Fibroblast of villous mesenchyme (primary cell): ENCODE measurements around the gene PPP1R1C. TPM values are rescaled to one million over a fixed set of nuclear protein-coding genes. Genes with fewer than 3 reads are reported as not detected.

ENCODE experiments used
- DNase-seq: peaks from one replicate; pipeline ENCODE4 v3.0.0-alpha.2; 2010; ENCODE audit warnings: low read depth
- H3K4me3 ChIP-seq: 2 replicates; pipeline ENCODE4 v1.5.1; 2011; ENCODE audit warnings: low read depth, mild to moderate bottlenecking, low read length
- total RNA-seq: library from RNA; depleted of rRNA; stranded (reverse); fragments of >200 nt; gene quantifications from 2 replicates; pipeline ENCODE4 v1.2.3, GENCODE V29; 2012
- TF ChIP-seq, protein P1 (sequence below): IDR thresholded peaks from 2 replicates; pipeline ENCODE4 v1.5.1; 2012; ENCODE audit warnings: low read depth, mild to moderate bottlenecking, low read length; ENCODE audit not compliant: insufficient read depth

Gene PPP1R1C
- total RNA-seq, 1 donor = 2.2 TPM

DNA sequence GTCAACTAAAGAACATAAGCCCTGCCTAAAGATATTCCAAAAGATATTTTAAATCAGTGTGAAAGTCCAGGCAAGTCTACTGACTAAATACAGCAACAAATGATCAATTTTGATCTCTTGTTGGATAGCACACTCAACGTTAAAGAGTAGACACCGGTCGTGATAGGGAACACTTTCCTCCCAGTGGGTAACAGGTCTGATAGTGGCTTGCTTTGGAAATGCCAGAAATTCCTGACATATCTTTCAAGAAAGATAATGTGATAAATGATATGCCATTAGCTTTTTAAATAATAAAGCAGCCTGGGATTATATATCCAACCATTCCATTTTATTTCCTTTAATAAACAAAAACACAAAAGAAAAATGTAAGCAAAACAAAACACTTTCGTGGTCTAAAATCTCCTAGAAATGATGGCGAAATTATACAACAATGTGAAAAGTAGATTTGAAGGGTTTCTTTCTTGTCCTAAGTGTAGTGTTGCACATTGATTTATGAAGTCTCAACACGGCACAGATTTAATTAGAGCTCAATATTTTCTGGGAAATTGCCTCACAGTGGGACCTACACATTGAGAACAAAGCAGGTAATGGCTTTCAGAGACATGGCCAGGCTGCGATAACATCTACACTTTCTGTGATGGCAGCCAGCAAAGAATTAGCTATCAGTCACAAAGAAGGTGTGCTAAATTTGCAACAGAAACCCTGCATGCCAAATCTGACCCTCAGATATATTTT, 158.6 kb downstream of the PPP1R1C start:
- H3K4me3 ChIP-seq = no peak overlapping the region
- DNase-seq = no peak
- TF ChIP-seq, protein P1, sequence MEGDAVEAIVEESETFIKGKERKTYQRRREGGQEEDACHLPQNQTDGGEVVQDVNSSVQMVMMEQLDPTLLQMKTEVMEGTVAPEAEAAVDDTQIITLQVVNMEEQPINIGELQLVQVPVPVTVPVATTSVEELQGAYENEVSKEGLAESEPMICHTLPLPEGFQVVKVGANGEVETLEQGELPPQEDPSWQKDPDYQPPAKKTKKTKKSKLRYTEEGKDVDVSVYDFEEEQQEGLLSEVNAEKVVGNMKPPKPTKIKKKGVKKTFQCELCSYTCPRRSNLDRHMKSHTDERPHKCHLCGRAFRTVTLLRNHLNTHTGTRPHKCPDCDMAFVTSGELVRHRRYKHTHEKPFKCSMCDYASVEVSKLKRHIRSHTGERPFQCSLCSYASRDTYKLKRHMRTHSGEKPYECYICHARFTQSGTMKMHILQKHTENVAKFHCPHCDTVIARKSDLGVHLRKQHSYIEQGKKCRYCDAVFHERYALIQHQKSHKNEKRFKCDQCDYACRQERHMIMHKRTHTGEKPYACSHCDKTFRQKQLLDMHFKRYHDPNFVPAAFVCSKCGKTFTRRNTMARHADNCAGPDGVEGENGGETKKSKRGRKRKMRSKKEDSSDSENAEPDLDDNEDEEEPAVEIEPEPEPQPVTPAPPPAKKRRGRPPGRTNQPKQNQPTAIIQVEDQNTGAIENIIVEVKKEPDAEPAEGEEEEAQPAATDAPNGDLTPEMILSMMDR = no peak

DNA sequence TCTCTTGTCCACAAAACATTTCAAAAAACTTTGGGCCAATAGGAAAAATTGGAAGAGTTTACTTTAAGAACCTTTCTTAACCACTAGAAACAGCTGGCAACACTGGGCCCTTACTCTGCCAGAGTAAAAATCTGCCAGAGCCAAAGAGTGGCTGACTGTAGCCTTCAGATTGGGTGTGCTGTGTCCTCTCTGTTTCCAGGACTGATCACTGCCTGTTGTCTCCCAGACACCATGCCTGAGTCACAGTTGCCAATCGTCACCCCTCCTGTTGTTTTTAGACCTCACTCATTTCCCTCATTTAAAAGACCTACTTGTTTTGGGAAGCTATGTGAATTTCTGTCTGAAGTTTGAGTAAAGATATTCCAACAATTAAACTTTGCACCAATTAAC, 159.1 kb downstream of the PPP1R1C start:
- no peak overlapping the region for H3K4me3 ChIP-seq
- TF ChIP-seq, protein P1 = no peak
- no peak for DNase-seq

DNA sequence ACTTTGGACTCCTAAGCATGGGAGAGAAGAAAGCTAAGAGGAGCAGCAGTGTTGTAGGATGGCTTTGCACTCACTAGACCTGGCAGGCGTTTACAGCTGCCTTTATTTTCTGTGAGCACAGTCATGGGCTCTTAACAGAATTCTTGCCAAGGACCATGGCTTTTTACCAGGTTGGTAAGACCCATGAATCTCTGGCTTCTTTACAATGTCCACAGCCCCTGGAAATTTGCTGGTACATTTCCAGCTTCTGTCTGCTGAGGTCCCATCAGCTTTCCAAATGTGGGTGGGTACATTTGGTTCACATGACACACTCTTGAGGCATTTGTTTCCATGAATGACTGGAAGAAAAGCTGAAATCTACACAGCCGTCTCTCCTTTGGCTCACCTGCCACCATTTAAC, 162.7 kb downstream of the PPP1R1C start:
- H3K4me3 ChIP-seq = no peak overlapping the region
- TF ChIP-seq, protein P1 = no peak
- DNase-seq = no peak

DNA sequence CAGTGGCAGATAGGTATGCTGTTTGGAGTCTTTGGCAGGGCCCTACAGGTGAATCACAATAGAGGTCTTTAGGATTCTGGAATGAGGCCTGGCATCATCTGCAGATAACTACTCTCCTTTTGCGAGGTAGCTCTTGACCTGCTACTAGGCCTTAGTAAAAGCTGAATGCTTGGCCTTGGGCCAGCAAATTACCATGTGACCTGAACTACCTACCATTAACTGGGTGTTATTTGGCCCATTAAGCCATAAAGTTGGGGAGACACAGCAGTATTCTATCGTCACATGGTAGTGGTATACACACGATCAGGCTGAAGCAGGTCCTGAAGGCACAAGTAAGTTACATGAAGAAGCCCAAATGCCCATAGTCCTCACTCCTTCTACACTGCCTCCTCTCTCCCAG, 178.2 kb downstream of the PPP1R1C start:
- DNase-seq = no peak
- no peak overlapping the region for H3K4me3 ChIP-seq
- TF ChIP-seq, protein P1 = no peak

DNA sequence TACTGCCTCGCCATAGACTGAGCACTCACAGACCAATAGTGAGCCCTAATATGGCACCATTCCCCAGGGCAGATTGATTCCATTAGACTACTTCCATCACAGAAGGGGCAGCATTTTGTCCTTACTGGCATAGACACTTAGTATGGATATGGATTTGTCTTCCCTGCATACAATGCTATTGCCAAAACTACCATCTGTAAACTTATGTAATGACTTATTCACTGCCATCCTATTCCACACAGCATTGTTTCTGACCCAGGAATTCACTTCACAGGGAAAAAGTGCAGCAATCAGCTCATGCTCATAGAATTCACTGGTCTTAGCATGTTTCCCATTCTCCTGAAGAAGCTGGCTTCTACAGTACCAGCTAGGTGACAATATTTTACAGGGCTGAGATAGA, 179.0 kb downstream of the PPP1R1C start:
- no peak overlapping the region for H3K4me3 ChIP-seq
- TF ChIP-seq, protein P1 = no peak
- no peak for DNase-seq

DNA sequence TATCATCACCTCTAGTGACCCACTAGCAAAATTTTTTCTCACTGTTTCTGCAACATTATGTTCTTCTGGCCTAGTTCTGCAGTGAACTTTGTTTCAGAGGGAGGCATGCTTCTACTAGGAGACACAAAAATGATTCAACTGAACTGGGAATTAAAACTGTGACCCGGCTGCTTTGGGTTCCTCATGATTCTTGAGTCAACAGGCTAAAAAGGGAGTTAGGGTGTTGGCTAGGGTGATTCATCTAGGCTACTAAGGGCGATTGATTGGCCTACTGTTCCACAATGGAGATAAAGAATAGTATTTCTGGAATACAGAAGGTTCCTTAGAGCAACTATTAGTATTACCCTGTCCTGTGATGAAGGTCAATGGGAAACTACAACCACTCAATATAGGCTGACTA, 179.5 kb downstream of the PPP1R1C start:
- no peak for DNase-seq
- no peak overlapping the region for H3K4me3 ChIP-seq
- TF ChIP-seq, protein P1 = no peak

DNA sequence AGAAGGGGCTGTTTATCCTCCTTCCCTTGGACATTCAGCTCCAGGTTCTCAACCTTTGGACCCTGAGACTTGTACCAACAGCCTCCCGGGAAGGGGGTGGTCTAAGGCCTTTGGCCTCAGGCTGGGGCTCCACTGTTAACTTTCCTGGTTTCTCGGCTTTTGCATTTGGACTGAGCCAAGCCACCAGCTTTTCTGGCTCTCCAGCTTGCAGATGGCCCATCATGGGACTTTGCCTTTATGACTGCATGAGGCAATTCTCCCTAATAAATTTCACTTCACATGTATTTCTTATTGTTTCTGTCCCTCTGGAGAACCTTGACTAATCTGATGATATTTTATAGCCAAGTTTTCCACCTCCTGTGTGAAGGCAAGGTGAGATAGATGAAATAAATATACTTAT, 180.8 kb downstream of the PPP1R1C start:
- no peak overlapping the region for H3K4me3 ChIP-seq
- DNase-seq = no peak
- TF ChIP-seq, protein P1 = no peak
